ENCODE results near the gene FAM199X. TPM values are rescaled to one million over a fixed set of nuclear protein-coding genes. Genes with fewer than 3 reads are reported as not detected.

The FAM199X gene
- total and polyA plus RNA-seq, 2 experiments from 2014 or later, result 11.0 to 18.7 TPM

DNA sequence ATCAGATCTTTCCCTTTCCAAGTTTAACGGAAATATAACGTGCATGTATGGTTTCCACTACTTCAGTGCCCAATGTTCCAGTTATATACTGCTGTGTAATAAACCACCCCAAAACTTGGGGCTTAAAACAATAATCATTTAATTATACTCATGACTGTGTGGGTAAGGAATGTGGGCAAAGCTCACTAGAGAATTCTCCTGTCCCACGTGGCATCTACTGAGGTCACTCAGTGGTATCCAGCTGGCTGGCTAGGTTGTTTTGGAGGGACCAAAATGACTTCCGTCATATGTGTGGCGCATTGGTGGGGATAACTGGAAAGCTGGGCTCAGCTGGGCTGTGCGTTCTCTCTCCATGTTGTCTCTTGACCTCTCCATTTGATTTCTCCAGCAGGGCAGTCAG lies 35.4 kb upstream of the FAM199X start:
- TF ChIP-seq STAT1 (IDR thresholded peaks at IDR 0.05; ENCODE audit: unreplicated experiment) (no peak), POLR2AphosphoS5 (IDR thresholded peaks at IDR 0.05; ENCODE audit: low read depth) (no peak), CREB1 (CRISPR knock-in tag; IDR thresholded peaks at IDR 0.05; ENCODE audit: low read depth) (no peak), ZNF331 (CRISPR knock-in tag; IDR thresholded peaks at IDR 0.05; ENCODE audit: low read depth) (no peak), EZH2 (IDR thresholded peaks at IDR 0.05; ENCODE audit: low read depth, unreplicated experiment) (no peak), EZH2phosphoT487 (IDR thresholded peaks at IDR 0.05; ENCODE audit: unreplicated experiment) (no peak), NANOG (IDR thresholded peaks at IDR 0.05; ENCODE audit: borderline replicate concordance) (no peak), ZNF114 (CRISPR knock-in tag; IDR thresholded peaks at IDR 0.05) (no peak), JUNB (IDR thresholded peaks at IDR 0.05; ENCODE audit: unreplicated experiment) (no peak)
- TF ChIP-seq, protein P1, sequence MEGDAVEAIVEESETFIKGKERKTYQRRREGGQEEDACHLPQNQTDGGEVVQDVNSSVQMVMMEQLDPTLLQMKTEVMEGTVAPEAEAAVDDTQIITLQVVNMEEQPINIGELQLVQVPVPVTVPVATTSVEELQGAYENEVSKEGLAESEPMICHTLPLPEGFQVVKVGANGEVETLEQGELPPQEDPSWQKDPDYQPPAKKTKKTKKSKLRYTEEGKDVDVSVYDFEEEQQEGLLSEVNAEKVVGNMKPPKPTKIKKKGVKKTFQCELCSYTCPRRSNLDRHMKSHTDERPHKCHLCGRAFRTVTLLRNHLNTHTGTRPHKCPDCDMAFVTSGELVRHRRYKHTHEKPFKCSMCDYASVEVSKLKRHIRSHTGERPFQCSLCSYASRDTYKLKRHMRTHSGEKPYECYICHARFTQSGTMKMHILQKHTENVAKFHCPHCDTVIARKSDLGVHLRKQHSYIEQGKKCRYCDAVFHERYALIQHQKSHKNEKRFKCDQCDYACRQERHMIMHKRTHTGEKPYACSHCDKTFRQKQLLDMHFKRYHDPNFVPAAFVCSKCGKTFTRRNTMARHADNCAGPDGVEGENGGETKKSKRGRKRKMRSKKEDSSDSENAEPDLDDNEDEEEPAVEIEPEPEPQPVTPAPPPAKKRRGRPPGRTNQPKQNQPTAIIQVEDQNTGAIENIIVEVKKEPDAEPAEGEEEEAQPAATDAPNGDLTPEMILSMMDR (conservative IDR thresholded peaks at IDR 0.05; ENCODE audit: low read depth in 2 of 2), result no peak
- TF ChIP-seq, protein P2, sequence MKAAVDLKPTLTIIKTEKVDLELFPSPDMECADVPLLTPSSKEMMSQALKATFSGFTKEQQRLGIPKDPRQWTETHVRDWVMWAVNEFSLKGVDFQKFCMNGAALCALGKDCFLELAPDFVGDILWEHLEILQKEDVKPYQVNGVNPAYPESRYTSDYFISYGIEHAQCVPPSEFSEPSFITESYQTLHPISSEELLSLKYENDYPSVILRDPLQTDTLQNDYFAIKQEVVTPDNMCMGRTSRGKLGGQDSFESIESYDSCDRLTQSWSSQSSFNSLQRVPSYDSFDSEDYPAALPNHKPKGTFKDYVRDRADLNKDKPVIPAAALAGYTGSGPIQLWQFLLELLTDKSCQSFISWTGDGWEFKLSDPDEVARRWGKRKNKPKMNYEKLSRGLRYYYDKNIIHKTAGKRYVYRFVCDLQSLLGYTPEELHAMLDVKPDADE (IDR thresholded peaks at IDR 0.05), result no peak
- TF ChIP-seq, protein P3, sequence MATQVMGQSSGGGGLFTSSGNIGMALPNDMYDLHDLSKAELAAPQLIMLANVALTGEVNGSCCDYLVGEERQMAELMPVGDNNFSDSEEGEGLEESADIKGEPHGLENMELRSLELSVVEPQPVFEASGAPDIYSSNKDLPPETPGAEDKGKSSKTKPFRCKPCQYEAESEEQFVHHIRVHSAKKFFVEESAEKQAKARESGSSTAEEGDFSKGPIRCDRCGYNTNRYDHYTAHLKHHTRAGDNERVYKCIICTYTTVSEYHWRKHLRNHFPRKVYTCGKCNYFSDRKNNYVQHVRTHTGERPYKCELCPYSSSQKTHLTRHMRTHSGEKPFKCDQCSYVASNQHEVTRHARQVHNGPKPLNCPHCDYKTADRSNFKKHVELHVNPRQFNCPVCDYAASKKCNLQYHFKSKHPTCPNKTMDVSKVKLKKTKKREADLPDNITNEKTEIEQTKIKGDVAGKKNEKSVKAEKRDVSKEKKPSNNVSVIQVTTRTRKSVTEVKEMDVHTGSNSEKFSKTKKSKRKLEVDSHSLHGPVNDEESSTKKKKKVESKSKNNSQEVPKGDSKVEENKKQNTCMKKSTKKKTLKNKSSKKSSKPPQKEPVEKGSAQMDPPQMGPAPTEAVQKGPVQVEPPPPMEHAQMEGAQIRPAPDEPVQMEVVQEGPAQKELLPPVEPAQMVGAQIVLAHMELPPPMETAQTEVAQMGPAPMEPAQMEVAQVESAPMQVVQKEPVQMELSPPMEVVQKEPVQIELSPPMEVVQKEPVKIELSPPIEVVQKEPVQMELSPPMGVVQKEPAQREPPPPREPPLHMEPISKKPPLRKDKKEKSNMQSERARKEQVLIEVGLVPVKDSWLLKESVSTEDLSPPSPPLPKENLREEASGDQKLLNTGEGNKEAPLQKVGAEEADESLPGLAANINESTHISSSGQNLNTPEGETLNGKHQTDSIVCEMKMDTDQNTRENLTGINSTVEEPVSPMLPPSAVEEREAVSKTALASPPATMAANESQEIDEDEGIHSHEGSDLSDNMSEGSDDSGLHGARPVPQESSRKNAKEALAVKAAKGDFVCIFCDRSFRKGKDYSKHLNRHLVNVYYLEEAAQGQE (IDR thresholded peaks at IDR 0.05; ENCODE audit: unreplicated experiment), result no peak
- TF ChIP-seq, protein P4, sequence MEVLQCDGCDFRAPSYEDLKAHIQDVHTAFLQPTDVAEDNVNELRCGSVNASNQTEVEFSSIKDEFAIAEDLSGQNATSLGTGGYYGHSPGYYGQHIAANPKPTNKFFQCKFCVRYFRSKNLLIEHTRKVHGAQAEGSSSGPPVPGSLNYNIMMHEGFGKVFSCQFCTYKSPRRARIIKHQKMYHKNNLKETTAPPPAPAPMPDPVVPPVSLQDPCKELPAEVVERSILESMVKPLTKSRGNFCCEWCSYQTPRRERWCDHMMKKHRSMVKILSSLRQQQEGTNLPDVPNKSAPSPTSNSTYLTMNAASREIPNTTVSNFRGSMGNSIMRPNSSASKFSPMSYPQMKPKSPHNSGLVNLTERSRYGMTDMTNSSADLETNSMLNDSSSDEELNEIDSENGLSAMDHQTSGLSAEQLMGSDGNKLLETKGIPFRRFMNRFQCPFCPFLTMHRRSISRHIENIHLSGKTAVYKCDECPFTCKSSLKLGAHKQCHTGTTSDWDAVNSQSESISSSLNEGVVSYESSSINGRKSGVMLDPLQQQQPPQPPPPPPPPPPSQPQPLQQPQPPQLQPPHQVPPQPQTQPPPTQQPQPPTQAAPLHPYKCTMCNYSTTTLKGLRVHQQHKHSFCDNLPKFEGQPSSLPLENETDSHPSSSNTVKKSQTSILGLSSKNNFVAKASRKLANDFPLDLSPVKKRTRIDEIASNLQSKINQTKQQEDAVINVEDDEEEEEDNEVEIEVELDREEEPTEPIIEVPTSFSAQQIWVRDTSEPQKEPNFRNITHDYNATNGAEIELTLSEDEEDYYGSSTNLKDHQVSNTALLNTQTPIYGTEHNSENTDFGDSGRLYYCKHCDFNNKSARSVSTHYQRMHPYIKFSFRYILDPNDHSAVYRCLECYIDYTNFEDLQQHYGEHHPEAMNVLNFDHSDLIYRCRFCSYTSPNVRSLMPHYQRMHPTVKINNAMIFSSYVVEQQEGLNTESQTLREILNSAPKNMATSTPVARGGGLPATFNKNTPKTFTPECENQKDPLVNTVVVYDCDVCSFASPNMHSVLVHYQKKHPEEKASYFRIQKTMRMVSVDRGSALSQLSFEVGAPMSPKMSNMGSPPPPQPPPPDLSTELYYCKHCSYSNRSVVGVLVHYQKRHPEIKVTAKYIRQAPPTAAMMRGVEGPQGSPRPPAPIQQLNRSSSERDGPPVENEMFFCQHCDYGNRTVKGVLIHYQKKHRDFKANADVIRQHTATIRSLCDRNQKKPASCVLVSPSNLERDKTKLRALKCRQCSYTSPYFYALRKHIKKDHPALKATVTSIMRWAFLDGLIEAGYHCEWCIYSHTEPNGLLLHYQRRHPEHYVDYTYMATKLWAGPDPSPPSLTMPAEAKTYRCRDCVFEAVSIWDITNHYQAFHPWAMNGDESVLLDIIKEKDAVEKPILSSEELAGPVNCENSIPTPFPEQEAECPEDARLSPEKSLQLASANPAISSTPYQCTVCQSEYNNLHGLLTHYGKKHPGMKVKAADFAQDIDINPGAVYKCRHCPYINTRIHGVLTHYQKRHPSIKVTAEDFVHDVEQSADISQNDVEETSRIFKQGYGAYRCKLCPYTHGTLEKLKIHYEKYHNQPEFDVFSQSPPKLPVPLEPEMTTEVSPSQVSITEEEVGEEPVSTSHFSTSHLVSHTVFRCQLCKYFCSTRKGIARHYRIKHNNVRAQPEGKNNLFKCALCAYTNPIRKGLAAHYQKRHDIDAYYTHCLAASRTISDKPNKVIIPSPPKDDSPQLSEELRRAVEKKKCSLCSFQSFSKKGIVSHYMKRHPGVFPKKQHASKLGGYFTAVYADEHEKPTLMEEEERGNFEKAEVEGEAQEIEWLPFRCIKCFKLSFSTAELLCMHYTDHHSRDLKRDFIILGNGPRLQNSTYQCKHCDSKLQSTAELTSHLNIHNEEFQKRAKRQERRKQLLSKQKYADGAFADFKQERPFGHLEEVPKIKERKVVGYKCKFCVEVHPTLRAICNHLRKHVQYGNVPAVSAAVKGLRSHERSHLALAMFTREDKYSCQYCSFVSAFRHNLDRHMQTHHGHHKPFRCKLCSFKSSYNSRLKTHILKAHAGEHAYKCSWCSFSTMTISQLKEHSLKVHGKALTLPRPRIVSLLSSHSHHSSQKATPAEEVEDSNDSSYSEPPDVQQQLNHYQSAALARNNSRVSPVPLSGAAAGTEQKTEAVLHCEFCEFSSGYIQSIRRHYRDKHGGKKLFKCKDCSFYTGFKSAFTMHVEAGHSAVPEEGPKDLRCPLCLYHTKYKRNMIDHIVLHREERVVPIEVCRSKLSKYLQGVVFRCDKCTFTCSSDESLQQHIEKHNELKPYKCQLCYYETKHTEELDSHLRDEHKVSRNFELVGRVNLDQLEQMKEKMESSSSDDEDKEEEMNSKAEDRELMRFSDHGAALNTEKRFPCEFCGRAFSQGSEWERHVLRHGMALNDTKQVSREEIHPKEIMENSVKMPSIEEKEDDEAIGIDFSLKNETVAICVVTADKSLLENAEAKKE (CRISPR knock-in tag; IDR thresholded peaks at IDR 0.05), result no peak
- no peaks in the 10 kb centered on the region for H3K9me3 Mint-ChIP-seq
- Histone ChIP-seq H3K4me2 (no peak overlapping the region), H3K27ac (ENCODE audit: low read depth) (no peak overlapping the region), H3K9me2 (ENCODE audit: insufficient read depth) (no peaks in the 10 kb centered on the region), H3F3A (replicated peaks; ENCODE audit: low read depth) (no peaks in the 10 kb centered on the region), H3K27me3 (ENCODE audit: insufficient read depth) (no peaks in the 10 kb centered on the region), H3K36me3 (ENCODE audit: insufficient read depth) (no peaks in the 10 kb centered on the region), H3K79me2 (replicated peaks; ENCODE audit: insufficient read depth) (no peaks in the 10 kb centered on the region), H2AFZ (no peak overlapping the region), H3K4me1 (ENCODE audit: insufficient read depth) (no peaks in the 10 kb centered on the region), H4K20me1 (replicated peaks; ENCODE audit: insufficient read depth) (no peaks in the 10 kb centered on the region), H3K4me3 (no peak overlapping the region)
- H3K36me3 Mint-ChIP-seq (ENCODE audit: low read depth), result no peaks in the 10 kb centered on the region
- H3K4me1 Mint-ChIP-seq, result no peaks in the 10 kb centered on the region; the same call in 2 of the 3 replicates
- no peak overlapping the region for H3K27ac Mint-ChIP-seq
- no peaks in the 10 kb centered on the region for H3K27me3 Mint-ChIP-seq (ENCODE audit: insufficient read depth, low read depth, poor library complexity)
- H3K4me3 Mint-ChIP-seq, result no peak overlapping the region
- DNase-seq (ENCODE audit: low spot score) (no peak), ATAC-seq (no peak)

Data from GM23338 (cell line).